NB4 (cell line): ENCODE results near the gene TTLL12.

ENCODE experiments used
- DNase-seq: peaks from one replicate; pipeline ENCODE4 v3.0.0; 2010; ENCODE audit warnings: low read depth
- H3K4me3 ChIP-seq: one replicate; pipeline ENCODE4 v1.5.1; 2011; ENCODE audit warnings: mild to moderate bottlenecking, low read depth, low read length, moderate library complexity
- CTCF ChIP-seq: IDR thresholded peaks from one replicate; pipeline ENCODE4 v1.5.1; 2012; ENCODE audit warnings: low read depth, low read length
- MAX ChIP-seq: IDR thresholded peaks from 2 replicates; pipeline ENCODE4 v1.6.1; 2011; ENCODE audit warnings: low read depth, low read length
- MYC ChIP-seq: IDR thresholded peaks from 2 replicates; pipeline ENCODE4 v1.6.1; 2011; ENCODE audit warnings: low read depth, low read length
- POLR2A ChIP-seq: IDR thresholded peaks from 2 replicates; pipeline ENCODE4 v1.6.1; 2011; ENCODE audit warnings: mild to moderate bottlenecking; ENCODE audit not compliant: insufficient read length; ENCODE audit errors: extremely low read depth

TTLL12 gene

DNA sequence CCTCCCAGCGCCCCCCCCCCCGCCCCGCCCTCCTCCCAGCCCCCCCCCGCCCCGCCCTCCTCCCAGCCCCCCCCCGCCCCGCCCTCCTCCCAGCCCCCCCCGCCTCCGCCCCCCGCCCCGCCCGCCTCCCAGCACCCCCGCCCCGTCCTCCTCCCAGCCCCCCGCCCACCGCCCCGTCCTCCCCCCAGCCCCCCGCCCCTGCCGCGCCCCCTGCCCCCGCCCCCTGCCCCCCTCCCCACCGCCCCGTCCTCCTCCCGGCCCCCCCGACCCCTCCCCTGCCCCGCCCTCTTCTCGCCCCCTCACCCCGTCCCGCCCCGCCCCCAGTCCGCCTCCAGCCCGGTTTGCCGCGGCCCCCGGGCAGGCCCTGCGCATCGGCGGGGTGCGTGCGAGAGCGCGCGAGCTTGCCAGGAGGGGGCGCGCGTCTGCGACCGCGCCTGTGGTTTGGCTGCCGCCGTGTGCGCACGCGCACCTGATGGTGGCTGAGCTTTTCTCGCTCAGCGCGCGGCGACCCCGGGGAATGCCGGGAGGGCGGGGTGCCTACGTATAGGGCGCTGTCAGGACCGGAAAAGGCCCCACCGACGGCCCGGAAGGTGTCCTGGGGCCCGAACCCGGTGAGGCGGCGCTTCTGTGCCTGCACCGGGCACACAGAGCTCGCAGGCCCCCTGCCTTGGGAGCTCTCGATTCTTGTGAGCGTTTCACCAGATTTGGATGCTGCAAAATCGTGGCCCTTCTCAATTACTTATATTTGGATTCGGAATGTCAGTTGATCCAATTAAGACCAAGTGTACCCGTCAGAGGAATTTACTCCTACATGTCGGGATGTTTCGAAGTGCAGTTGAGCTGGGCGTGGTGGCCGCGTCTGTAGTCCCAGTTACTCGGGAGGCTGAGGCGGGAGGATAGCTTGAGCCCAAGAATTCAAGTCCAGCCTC, 501 bp upstream of the TTLL12 start:
- peak; percentile 96 for DNase-seq
- TF ChIP-seq POLR2A (peak; percentile 78), CTCF (peak; percentile 51), MYC (0 out of 2 replicates have a peak, but pooled peaks have one; percentile 33), MAX (no peak)
- peak overlapping the region; percentile 78 for H3K4me3 ChIP-seq

GRCh38 chr22:43185860-43186261, 1.1 kb downstream of the TTLL12 start:
- TF ChIP-seq MAX (no peak), CTCF (no peak), POLR2A (no peak), MYC (no peak)
- peak; percentile 21 for DNase-seq
- H3K4me3 ChIP-seq = peak overlapping the region; percentile 97

DNA sequence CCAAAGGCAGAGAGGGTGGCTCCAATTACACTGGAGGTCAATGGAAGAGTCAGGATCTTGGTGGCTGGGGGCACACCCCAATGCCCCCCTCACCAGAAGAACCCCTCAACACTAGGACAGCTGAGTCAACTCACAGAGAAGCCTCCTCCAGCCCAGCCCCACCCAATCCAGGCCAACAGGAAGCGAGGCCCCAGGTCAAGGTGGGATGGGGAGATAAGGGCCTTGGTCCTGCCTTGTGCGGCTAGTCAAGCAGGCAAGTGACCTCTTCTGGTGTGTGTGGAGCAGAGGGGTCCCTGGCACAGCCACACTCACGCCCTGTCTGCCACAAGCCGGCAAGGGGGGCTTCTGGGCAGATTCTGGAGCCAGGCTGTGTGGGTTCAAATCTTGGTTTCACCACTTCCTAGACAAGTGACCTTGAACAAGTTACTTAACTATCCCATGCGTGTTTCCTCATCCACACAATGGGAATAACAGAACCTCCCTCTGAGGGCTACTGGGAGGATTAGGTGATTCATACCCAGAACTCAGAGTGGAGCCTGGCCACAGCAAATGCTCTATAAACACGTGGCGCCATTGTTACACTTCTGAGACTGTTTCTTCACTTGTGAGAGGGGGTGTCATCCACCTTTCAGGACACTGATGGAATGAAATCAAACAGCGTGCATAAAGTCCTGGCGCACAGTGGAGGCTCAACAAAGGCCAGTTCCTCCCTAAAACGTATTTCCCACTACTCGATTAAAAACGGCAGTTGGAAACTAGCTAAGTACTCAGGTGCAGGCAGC, 3.2 kb downstream of the TTLL12 start:
- H3K4me3 ChIP-seq = peak overlapping the region; percentile 8
- TF ChIP-seq POLR2A (no peak), CTCF (no peak), MYC (no peak), MAX (no peak)
- DNase-seq = peak; percentile 63

DNA sequence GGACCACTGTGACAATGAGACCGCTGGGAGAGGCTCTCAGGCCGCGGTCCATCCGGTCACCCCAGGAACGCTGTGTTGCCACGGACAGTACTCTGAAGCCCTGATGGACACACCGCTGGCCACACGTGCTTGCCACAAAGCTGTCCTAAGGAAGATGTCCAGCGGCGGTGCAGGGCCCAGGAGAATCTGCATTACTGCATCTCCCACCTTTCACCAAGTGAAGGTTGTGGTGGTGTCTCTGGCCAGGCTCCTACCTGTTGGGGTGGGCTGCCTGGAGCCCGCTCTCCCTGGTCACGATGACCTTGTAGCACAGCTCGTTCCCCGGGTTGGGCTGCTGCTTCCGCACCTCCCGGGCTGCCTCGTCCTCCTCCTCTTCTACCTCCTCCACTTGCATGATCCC, 4.2 kb downstream of the TTLL12 start:
- TF ChIP-seq MYC = no peak
- TF ChIP-seq POLR2A = no peak
- H3K4me3 ChIP-seq = no peak overlapping the region
- no peak for DNase-seq

DNA sequence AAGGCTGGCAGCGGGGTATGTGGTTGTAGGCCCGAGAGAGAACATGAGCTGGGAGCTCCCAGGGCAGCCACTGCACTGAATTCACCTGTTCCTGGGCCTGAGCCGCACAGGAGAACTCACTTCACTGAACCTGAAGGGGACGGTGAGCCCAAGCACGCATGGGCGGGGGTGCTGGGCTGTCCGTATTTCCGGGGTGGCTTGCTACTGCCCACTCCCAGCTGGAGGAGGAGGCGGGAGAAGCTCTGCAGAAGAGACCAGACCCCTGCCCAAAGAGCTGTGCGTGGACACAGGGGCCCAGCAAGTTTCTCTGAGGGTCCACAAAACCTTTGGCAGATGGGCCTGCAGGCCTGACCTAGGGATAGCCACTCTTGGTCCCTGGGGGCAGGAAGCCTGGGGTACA, 4.8 kb downstream of the TTLL12 start:
- TF ChIP-seq MYC (no peak), POLR2A (no peak), MAX (no peak), CTCF (no peak)

GRCh38 chr22:43181321-43182076, 5.4 kb downstream of the TTLL12 start:
- DNase-seq = no peak
- TF ChIP-seq MAX (no peak), POLR2A (no peak), MYC (no peak), CTCF (no peak)
- H3K4me3 ChIP-seq = no peak overlapping the region

More for the DNA sequence above, 4.8 kb downstream of the TTLL12 start:
- H3K4me3 ChIP-seq = no peak overlapping the region
- DNase-seq = no peak
